Measurements from ENCODE around the gene GLT1D1.

The GLT1D1 gene

DNA sequence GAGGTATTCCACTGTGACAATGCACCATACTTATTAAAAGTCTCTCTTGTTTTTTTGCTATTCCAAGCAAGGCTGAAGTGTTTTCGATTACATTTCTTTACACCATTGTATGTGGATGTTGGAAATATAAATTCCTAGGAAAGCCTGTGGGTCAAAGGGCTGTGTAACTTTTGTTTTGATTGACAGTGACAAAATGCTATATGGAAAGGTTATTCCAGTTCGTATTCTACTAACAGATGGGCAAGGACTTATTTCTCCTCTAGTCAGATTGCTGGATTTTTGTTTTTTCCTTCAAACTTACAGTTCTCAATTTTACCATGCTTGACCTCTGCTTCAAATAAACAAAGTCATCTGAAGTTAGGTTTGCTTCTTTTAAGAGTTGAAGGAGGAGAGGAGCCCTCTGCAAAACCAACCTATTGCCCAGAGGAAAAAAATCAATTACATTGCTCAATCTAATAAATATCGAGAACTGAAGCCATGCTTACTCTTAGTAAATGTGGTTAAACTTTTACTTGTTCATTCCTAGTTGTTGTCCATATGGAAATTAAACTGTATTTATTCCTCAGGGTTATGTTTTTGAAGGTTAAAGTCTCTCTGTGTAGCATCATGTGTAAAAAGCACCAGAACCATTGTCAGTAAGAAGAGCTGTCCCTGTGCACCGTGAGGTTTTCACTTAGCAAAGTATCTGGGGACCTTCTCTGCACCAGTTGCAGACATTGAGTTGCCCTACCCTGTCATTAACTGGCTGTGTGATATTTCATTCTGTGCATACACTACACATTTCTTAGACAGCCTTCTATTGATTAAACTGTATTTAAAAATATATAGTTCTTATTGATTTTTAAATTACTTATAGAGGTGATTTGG lies 26.9 kb downstream of the GLT1D1 start:
- Histone ChIP-seq H3K9me3 (replicated peaks; ENCODE audit: insufficient read depth, low read length) (no peaks in the 10 kb centered on the region), H3K4me3 (ENCODE audit: low read length) (no peak overlapping the region), H2AFZ (ENCODE audit: low read length) (no peak overlapping the region), H4K20me1 (ENCODE audit: insufficient read depth, low read length) (no peaks in the 10 kb centered on the region), H3K27me3 (replicated peaks; ENCODE audit: insufficient read depth, low read length) (no peaks in the 10 kb centered on the region), H3F3A (ENCODE audit: insufficient read depth, low read length) (no peaks in the 10 kb centered on the region), H3K27ac (ENCODE audit: low read length) (no peak overlapping the region), H3K4me2 (ENCODE audit: low read depth, low read length) (no peak overlapping the region), H3K9ac (ENCODE audit: low read length) (no peak overlapping the region), H3K36me3 (replicated peaks; ENCODE audit: insufficient read depth, low read length) (no peaks in the 10 kb centered on the region), H3K4me1 (ENCODE audit: low read length) (no peaks in the 10 kb centered on the region), H3K9me2 (replicated peaks; ENCODE audit: insufficient read depth, low read length) (no peaks in the 10 kb centered on the region), H3K79me2 (ENCODE audit: low read length) (no peaks in the 10 kb centered on the region)
- TF ChIP-seq EZH2phosphoT487 (IDR thresholded peaks at IDR 0.05; ENCODE audit: low read length) (no peak), EZH2 (optimal IDR thresholded peaks at IDR 0.05; ENCODE audit: low read depth, low read length) (no peak)
- TF ChIP-seq, protein P1, sequence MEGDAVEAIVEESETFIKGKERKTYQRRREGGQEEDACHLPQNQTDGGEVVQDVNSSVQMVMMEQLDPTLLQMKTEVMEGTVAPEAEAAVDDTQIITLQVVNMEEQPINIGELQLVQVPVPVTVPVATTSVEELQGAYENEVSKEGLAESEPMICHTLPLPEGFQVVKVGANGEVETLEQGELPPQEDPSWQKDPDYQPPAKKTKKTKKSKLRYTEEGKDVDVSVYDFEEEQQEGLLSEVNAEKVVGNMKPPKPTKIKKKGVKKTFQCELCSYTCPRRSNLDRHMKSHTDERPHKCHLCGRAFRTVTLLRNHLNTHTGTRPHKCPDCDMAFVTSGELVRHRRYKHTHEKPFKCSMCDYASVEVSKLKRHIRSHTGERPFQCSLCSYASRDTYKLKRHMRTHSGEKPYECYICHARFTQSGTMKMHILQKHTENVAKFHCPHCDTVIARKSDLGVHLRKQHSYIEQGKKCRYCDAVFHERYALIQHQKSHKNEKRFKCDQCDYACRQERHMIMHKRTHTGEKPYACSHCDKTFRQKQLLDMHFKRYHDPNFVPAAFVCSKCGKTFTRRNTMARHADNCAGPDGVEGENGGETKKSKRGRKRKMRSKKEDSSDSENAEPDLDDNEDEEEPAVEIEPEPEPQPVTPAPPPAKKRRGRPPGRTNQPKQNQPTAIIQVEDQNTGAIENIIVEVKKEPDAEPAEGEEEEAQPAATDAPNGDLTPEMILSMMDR (IDR thresholded peaks at IDR 0.05; ENCODE audit: low read length) = no peak
- DNase-seq = no peak

DNA sequence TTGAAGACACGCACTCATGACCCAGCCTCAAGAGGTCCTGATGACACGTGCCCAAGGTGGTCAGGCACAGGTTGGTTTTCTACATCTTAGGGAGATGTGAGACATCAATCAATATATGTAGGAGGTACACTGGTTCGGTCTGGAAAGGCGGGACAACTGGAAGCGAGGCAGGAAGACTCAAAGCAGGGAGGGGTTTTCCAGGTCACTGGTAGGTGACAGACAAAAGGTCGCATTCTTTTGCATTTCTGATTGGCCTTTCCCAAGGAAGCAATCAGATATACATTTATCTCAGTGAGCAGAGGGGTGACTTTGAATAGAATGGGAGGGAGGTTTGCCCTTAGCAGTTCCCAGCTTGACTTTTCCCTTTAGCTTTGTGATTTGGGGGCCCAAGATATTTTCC lies 38.6 kb downstream of the GLT1D1 start:
- Histone ChIP-seq H2AFZ (ENCODE audit: low read length) (no peak overlapping the region), H3K36me3 (replicated peaks; ENCODE audit: insufficient read depth, low read length) (no peaks in the 10 kb centered on the region)
- DNase-seq = no peak

DNA sequence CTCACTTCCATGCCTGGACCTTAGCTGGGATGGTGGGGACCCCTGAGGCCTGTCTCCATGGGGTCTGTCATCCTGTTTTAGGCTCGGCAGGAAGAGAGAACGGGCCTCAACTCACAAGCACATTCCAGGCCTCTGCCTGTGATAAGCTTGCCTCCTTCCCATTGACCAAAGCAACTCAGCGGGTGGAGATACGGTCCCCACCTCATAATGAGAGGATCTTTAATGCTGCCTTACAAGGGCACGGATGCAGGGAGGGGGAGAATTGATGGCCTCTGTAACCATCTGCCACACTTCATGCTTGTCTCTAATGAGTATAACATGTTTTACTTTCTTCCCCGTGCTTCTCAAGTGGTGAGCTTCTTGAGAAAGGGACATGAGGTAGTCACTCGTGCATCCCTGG lies 50.0 kb downstream of the GLT1D1 start:
- H3K27ac ChIP-seq (ENCODE audit: low read length) = no peak overlapping the region

More for the DNA sequence above, 38.6 kb downstream of the GLT1D1 start:
- no peaks in the 10 kb centered on the region for H3K9me3 ChIP-seq (replicated peaks; ENCODE audit: insufficient read depth, low read length)
- H3K4me1 ChIP-seq (ENCODE audit: low read length) = no peaks in the 10 kb centered on the region
- no peaks in the 10 kb centered on the region for H3K27me3 ChIP-seq (replicated peaks; ENCODE audit: insufficient read depth, low read length)
- H3F3A ChIP-seq (ENCODE audit: insufficient read depth, low read length) = no peaks in the 10 kb centered on the region
- no peak overlapping the region for H3K4me2 ChIP-seq (ENCODE audit: low read depth, low read length)
- TF ChIP-seq EZH2phosphoT487 (IDR thresholded peaks at IDR 0.05; ENCODE audit: low read length) = no peak
- TF ChIP-seq, protein P1 (IDR thresholded peaks at IDR 0.05; ENCODE audit: low read length) = no peak
- TF ChIP-seq EZH2 (optimal IDR thresholded peaks at IDR 0.05; ENCODE audit: low read depth, low read length) = no peak
- no peaks in the 10 kb centered on the region for H4K20me1 ChIP-seq (ENCODE audit: insufficient read depth, low read length)
- no peak overlapping the region for H3K4me3 ChIP-seq (ENCODE audit: low read length)
- H3K9ac ChIP-seq (ENCODE audit: low read length) = no peak overlapping the region
- no peaks in the 10 kb centered on the region for H3K79me2 ChIP-seq (ENCODE audit: low read length)
- no peak overlapping the region for H3K27ac ChIP-seq (ENCODE audit: low read length)
- no peaks in the 10 kb centered on the region for H3K9me2 ChIP-seq (replicated peaks; ENCODE audit: insufficient read depth, low read length)

More for the DNA sequence above, 50.0 kb downstream of the GLT1D1 start:
- Histone ChIP-seq H3K36me3 (replicated peaks; ENCODE audit: insufficient read depth, low read length) (no peaks in the 10 kb centered on the region), H4K20me1 (ENCODE audit: insufficient read depth, low read length) (no peaks in the 10 kb centered on the region), H3K4me2 (ENCODE audit: low read depth, low read length) (no peak overlapping the region), H3F3A (ENCODE audit: insufficient read depth, low read length) (no peaks in the 10 kb centered on the region), H3K27me3 (replicated peaks; ENCODE audit: insufficient read depth, low read length) (no peaks in the 10 kb centered on the region), H3K9me3 (replicated peaks; ENCODE audit: insufficient read depth, low read length) (no peaks in the 10 kb centered on the region), H3K79me2 (ENCODE audit: low read length) (no peaks in the 10 kb centered on the region), H3K9ac (ENCODE audit: low read length) (no peak overlapping the region), H3K4me1 (ENCODE audit: low read length) (no peaks in the 10 kb centered on the region), H2AFZ (ENCODE audit: low read length) (no peak overlapping the region), H3K9me2 (replicated peaks; ENCODE audit: insufficient read depth, low read length) (no peaks in the 10 kb centered on the region), H3K4me3 (ENCODE audit: low read length) (no peak overlapping the region)
- TF ChIP-seq, protein P1 (IDR thresholded peaks at IDR 0.05; ENCODE audit: low read length) = no peak
- no peak for TF ChIP-seq EZH2phosphoT487 (IDR thresholded peaks at IDR 0.05; ENCODE audit: low read length)
- TF ChIP-seq EZH2 (optimal IDR thresholded peaks at IDR 0.05; ENCODE audit: low read depth, low read length) = no peak
- DNase-seq = no peak

Measured in MM.1S (cell line).